ENCODE measurements around the gene MYRIP. TPM values are rescaled to one million over a fixed set of nuclear protein-coding genes. Genes with fewer than 3 reads are reported as not detected.

Gene MYRIP
- total RNA-seq, 1 donor from 2014 or later: 0.53 TPM

- DNase-seq (ENCODE audit: extremely low spot score, unreplicated experiment): no peak
- TF ChIP-seq, protein P1, sequence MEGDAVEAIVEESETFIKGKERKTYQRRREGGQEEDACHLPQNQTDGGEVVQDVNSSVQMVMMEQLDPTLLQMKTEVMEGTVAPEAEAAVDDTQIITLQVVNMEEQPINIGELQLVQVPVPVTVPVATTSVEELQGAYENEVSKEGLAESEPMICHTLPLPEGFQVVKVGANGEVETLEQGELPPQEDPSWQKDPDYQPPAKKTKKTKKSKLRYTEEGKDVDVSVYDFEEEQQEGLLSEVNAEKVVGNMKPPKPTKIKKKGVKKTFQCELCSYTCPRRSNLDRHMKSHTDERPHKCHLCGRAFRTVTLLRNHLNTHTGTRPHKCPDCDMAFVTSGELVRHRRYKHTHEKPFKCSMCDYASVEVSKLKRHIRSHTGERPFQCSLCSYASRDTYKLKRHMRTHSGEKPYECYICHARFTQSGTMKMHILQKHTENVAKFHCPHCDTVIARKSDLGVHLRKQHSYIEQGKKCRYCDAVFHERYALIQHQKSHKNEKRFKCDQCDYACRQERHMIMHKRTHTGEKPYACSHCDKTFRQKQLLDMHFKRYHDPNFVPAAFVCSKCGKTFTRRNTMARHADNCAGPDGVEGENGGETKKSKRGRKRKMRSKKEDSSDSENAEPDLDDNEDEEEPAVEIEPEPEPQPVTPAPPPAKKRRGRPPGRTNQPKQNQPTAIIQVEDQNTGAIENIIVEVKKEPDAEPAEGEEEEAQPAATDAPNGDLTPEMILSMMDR (conservative IDR thresholded peaks at IDR 0.05): no peak
- H3K4me3 Mint-ChIP-seq: no peak overlapping the region
- no peak overlapping the region for H3K27ac Mint-ChIP-seq
- no peaks in the 10 kb centered on the region for H3K4me1 Mint-ChIP-seq (ENCODE audit: unreplicated experiment)
- H3K27me3 Mint-ChIP-seq: peaks cover 60% of the 10 kb centered on the region
- no peaks in the 10 kb centered on the region for H3K9me3 Mint-ChIP-seq
- H3K36me3 Mint-ChIP-seq: no peaks in the 10 kb centered on the region
Measured at GRCh38 chr3:40262331-40262730, 452.9 kb downstream of the MYRIP start.

DNA sequence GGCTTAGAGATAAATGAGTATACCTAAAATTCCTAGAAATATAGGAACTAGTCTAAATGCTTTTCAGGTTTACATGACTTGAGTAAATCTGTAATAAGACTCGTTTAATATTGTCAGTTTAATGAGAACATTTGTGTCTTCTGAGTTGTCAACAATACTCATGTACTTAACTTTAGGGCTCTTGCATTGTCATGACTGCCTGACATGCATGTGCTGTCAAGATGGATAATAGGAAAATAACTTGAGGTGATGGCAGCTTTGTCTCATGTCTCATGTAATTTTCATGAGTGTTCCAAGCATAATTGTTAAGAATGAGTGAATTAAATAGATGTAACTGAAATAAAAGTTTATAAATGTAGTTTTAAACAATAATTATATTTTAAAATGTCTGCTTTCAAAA lies 455.0 kb downstream of the MYRIP start:
- peaks cover 8% of the 10 kb centered on the region for H3K4me1 Mint-ChIP-seq (ENCODE audit: unreplicated experiment)
- no peak overlapping the region for H3K27ac Mint-ChIP-seq
- H3K36me3 Mint-ChIP-seq: no peaks in the 10 kb centered on the region
- TF ChIP-seq, protein P1 (conservative IDR thresholded peaks at IDR 0.05): no peak
- H3K27me3 Mint-ChIP-seq: peaks cover 65% of the 10 kb centered on the region
- no peaks in the 10 kb centered on the region for H3K9me3 Mint-ChIP-seq
- no peak for DNase-seq (ENCODE audit: extremely low spot score, unreplicated experiment)
- H3K4me3 Mint-ChIP-seq: no peak overlapping the region

DNA sequence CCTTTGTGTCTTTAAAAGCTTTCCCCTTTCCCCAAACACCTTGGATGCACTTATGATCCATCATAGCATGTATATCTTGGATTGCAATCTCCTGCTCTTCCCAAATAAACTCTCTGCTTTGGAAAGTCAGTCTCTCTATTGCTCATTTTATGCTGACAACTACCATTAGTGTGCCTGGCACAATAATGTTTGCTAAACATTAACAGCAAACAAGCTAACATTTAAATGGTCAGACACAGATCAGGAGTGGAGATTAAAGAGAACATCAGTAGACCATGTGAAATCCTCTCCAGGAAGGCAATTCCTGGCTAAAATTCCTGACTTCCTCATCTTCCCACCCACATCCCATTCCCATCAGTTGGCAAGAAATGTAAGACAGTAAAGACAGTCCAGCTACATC lies 455.8 kb downstream of the MYRIP start:
- H3K36me3 Mint-ChIP-seq: no peaks in the 10 kb centered on the region
- H3K27ac Mint-ChIP-seq: no peak overlapping the region
- peaks cover 8% of the 10 kb centered on the region for H3K4me1 Mint-ChIP-seq (ENCODE audit: unreplicated experiment)
- no peak for DNase-seq (ENCODE audit: extremely low spot score, unreplicated experiment)
- H3K27me3 Mint-ChIP-seq: peaks cover 69% of the 10 kb centered on the region
- no peak overlapping the region for H3K4me3 Mint-ChIP-seq
- no peaks in the 10 kb centered on the region for H3K9me3 Mint-ChIP-seq
- TF ChIP-seq, protein P1 (conservative IDR thresholded peaks at IDR 0.05): no peak

GRCh38 chr3:40267937-40268724 lies 458.7 kb downstream of the MYRIP start:
- H3K4me1 Mint-ChIP-seq (ENCODE audit: unreplicated experiment): peaks cover 8% of the 10 kb centered on the region

DNA sequence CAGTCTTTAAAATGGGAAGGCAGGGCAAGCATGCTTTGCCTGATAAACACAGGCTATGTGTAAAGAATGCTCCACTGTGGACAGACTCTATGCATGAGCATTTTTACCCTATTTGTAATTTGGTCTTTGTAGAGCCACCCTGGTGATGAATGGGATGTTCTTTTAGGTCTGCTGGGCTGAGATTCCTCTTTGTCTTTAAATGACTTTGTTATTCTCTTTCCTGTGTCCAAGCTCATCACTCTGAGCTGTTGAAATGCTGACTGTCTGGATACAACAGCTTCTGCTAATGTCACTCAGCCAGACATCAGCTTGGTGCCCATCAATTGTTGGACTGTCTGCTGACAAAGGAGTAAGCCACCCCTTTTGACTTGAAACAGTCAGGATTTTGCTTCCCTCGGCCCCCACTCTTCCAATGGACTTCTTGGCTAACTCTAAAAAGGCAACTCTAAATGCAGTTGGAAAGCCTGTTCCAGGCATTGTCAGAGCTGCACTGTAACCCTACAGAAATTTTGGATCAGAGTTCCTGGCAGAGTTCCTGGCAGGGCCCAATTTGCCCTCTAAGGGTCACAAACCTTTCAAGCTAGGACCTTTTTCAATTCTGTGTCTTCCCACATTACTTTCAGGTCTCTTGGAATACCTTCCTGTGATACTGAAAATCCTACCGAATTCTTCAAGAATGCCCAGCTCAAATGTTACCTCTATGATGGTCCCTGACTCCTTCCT lies 459.6 kb downstream of the MYRIP start:
- TF ChIP-seq, protein P1 (conservative IDR thresholded peaks at IDR 0.05): no peak
- H3K4me1 Mint-ChIP-seq (ENCODE audit: unreplicated experiment): peaks cover 8% of the 10 kb centered on the region
- H3K27ac Mint-ChIP-seq: no peak overlapping the region
- peaks cover 66% of the 10 kb centered on the region for H3K27me3 Mint-ChIP-seq
- no peak overlapping the region for H3K4me3 Mint-ChIP-seq
- H3K36me3 Mint-ChIP-seq: no peaks in the 10 kb centered on the region
- no peak for DNase-seq (ENCODE audit: extremely low spot score, unreplicated experiment)
- no peaks in the 10 kb centered on the region for H3K9me3 Mint-ChIP-seq

More at GRCh38 chr3:40267937-40268724, 458.7 kb downstream of the MYRIP start:
- no peaks in the 10 kb centered on the region for H3K36me3 Mint-ChIP-seq
- peaks cover 68% of the 10 kb centered on the region for H3K27me3 Mint-ChIP-seq
- TF ChIP-seq, protein P1 (conservative IDR thresholded peaks at IDR 0.05): no peak
- DNase-seq (ENCODE audit: extremely low spot score, unreplicated experiment): no peak
- no peaks in the 10 kb centered on the region for H3K9me3 Mint-ChIP-seq
- H3K4me3 Mint-ChIP-seq: no peak overlapping the region
- peak overlapping the region; percentile 8 for H3K27ac Mint-ChIP-seq

Measured in type B pancreatic cell (in vitro differentiated cells).